ENCODE data around the gene GRAMD1C. TPM values are rescaled to one million over a fixed set of nuclear protein-coding genes. Genes with fewer than 3 reads are reported as not detected.

The GRAMD1C gene
- total RNA-seq, 1 donor from 2014 or later = 7.5 TPM

GRCh38 chr3:113952921-113953320 is 114.3 kb downstream of the GRAMD1C start:
- H3K27ac Mint-ChIP-seq = no peak overlapping the region
- H3K36me3 Mint-ChIP-seq = peaks cover 4% of the 10 kb centered on the region
- no peak for DNase-seq (ENCODE audit: low spot score in 2 of 2, unreplicated experiment in 2 of 2)
- H3K4me1 Mint-ChIP-seq = peaks cover 5% of the 10 kb centered on the region
- TF ChIP-seq, protein P1, sequence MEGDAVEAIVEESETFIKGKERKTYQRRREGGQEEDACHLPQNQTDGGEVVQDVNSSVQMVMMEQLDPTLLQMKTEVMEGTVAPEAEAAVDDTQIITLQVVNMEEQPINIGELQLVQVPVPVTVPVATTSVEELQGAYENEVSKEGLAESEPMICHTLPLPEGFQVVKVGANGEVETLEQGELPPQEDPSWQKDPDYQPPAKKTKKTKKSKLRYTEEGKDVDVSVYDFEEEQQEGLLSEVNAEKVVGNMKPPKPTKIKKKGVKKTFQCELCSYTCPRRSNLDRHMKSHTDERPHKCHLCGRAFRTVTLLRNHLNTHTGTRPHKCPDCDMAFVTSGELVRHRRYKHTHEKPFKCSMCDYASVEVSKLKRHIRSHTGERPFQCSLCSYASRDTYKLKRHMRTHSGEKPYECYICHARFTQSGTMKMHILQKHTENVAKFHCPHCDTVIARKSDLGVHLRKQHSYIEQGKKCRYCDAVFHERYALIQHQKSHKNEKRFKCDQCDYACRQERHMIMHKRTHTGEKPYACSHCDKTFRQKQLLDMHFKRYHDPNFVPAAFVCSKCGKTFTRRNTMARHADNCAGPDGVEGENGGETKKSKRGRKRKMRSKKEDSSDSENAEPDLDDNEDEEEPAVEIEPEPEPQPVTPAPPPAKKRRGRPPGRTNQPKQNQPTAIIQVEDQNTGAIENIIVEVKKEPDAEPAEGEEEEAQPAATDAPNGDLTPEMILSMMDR (IDR thresholded peaks at IDR 0.05; ENCODE audit: unreplicated experiment) = no peak
- no peaks in the 10 kb centered on the region for H3K9me3 Mint-ChIP-seq
- H3K27me3 Mint-ChIP-seq (ENCODE audit: low read depth) = peaks cover 35% of the 10 kb centered on the region
- H3K4me3 Mint-ChIP-seq = no peak overlapping the region

DNA sequence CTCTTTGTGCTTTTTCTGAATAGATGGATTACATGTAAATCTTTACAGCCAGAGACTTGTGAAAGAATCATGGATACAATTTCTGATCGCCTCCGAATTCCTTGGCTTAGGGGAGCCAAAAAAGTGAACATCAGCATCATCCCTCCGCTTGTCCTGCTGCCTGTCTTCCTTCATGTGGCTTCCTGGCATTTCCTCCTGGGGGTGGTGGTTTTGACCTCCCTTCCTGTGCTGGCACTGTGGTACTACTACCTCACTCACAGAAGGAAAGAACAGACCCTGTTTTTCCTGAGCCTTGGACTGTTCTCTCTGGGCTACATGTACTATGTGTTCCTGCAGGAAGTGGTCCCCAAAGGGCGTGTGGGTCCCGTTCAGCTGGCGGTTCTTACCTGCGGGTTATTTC is 115.1 kb downstream of the GRAMD1C start:
- H3K4me3 Mint-ChIP-seq = no peak overlapping the region
- H3K9me3 Mint-ChIP-seq = no peaks in the 10 kb centered on the region
- TF ChIP-seq, protein P1 (IDR thresholded peaks at IDR 0.05; ENCODE audit: unreplicated experiment) = no peak
- peaks cover 4% of the 10 kb centered on the region for H3K36me3 Mint-ChIP-seq
- DNase-seq (ENCODE audit: low spot score in 2 of 2, unreplicated experiment in 2 of 2) = no peak
- H3K27ac Mint-ChIP-seq = no peak overlapping the region
- H3K27me3 Mint-ChIP-seq (ENCODE audit: low read depth) = peaks cover 32% of the 10 kb centered on the region
- peaks cover 3% of the 10 kb centered on the region for H3K4me1 Mint-ChIP-seq

- Mint-ChIP-seq H3K27me3 (ENCODE audit: low read depth) (peaks cover 27% of the 10 kb centered on the region), H3K4me3 (no peak overlapping the region), H3K27ac (no peak overlapping the region), H3K36me3 (peaks cover 4% of the 10 kb centered on the region), H3K9me3 (no peaks in the 10 kb centered on the region), H3K4me1 (no peaks in the 10 kb centered on the region)
- TF ChIP-seq, protein P1 (IDR thresholded peaks at IDR 0.05; ENCODE audit: unreplicated experiment) = no peak
- no peak for DNase-seq (ENCODE audit: low spot score in 2 of 2, unreplicated experiment in 2 of 2)
Measured at GRCh38 chr3:113954091-113954685, 115.6 kb downstream of the GRAMD1C start.

DNA sequence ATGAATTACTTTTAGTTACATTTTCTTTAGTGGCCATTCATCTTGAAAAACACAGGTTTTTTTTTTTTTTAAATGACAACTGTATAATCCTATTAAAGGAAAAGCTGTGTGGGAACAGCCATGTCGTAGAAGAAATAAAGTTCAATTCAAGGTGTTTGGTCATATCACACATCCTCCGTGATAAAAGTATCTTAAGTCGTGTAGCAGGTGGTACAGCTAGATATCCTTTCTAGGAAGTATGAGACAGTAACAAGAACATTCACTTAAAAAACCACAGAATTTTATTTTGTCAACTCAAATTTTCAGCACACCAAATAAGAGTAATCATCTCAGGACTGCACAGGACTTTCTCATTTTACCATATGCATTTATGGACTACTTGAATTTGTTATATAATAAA is 125.3 kb downstream of the GRAMD1C start:
- no peak for DNase-seq (ENCODE audit: low spot score in 2 of 2, unreplicated experiment in 2 of 2)
- Mint-ChIP-seq H3K4me3 (no peak overlapping the region), H3K27ac (no peak overlapping the region), H3K9me3 (peaks cover 10% of the 10 kb centered on the region), H3K36me3 (no peaks in the 10 kb centered on the region), H3K4me1 (no peaks in the 10 kb centered on the region), H3K27me3 (ENCODE audit: low read depth) (no peaks in the 10 kb centered on the region)
- TF ChIP-seq, protein P1 (IDR thresholded peaks at IDR 0.05; ENCODE audit: unreplicated experiment) = no peak

GRCh38 chr3:113966172-113966571 is 127.6 kb downstream of the GRAMD1C start:
- Mint-ChIP-seq H3K27me3 (ENCODE audit: low read depth) (no peaks in the 10 kb centered on the region), H3K9me3 (peaks cover 22% of the 10 kb centered on the region), H3K27ac (no peak overlapping the region), H3K4me3 (no peak overlapping the region), H3K4me1 (no peaks in the 10 kb centered on the region), H3K36me3 (no peaks in the 10 kb centered on the region)
- DNase-seq (ENCODE audit: low spot score in 2 of 2, unreplicated experiment in 2 of 2) = no peak
- TF ChIP-seq, protein P1 (IDR thresholded peaks at IDR 0.05; ENCODE audit: unreplicated experiment) = no peak

- H3K36me3 Mint-ChIP-seq = peaks cover 13% of the 10 kb centered on the region
- H3K27ac Mint-ChIP-seq = no peak overlapping the region
- peaks cover 49% of the 10 kb centered on the region for H3K9me3 Mint-ChIP-seq
- TF ChIP-seq, protein P1 (IDR thresholded peaks at IDR 0.05; ENCODE audit: unreplicated experiment) = no peak
- no peak for DNase-seq (ENCODE audit: low spot score in 2 of 2, unreplicated experiment in 2 of 2)
- no peak overlapping the region for H3K4me3 Mint-ChIP-seq
- no peaks in the 10 kb centered on the region for H3K27me3 Mint-ChIP-seq (ENCODE audit: low read depth)
- no peaks in the 10 kb centered on the region for H3K4me1 Mint-ChIP-seq
Measured at GRCh38 chr3:113968986-113969385, 130.4 kb downstream of the GRAMD1C start.

All from mesothelial cell of epicardium (in vitro differentiated cells).